GM12878 (cell line): ENCODE results near the gene NGF. TPM values are rescaled to one million over a fixed set of nuclear protein-coding genes. Genes with fewer than 3 reads are reported as not detected.

ENCODE experiments used
- ATAC-seq: fragments of 200-7000 bp; cut with Tn5 transposase; 3 replicates; pipeline ENCODE4 v1.9.1; 2020; ENCODE audit warnings: mild to moderate bottlenecking, moderate library complexity
- BruUV-seq: library from RNA; stranded (reverse); fragments of 400-500 nt; replicated peaks from 2 replicates; lab custom pipeline; 2021; lab: Mats Ljungman, UMichigan
- CTCF ChIA-PET: fragments of 300-600 bp; sonication (Branson Sonifier 250); formaldehyde crosslinking; extraction: SDS; loops from one replicate; lab custom pipeline; 2021; ENCODE audit warnings: inconsistent platforms; lab: Yijun Ruan, JAX
- POLR2A ChIA-PET: fragments of 350-600 bp; formaldehyde crosslinking; extraction: SDS; loops from one replicate; lab custom pipeline; 2021; ENCODE audit warnings: inconsistent platforms; lab: Charles Lee
- RAD21 ChIA-PET: fragments of 300-600 bp; sonication (Branson Sonifier 250); formaldehyde crosslinking; loops from one replicate; lab custom pipeline; 2023; ENCODE audit warnings: antibody characterized with exemption; ENCODE audit not compliant: unreplicated experiment; lab: Charles Lee
- SMC1A ChIA-PET: fragments of 300-600 bp; sonication (Branson Sonifier 250); formaldehyde crosslinking; loops from one replicate; lab custom pipeline; 2023; ENCODE audit not compliant: unreplicated experiment, uncharacterized antibody; lab: Charles Lee
- DNase-seq: peaks from one replicate; pipeline ENCODE4 v3.0.0-alpha.2; 2011; ENCODE audit warnings: low read depth, low spot score
- FAIRE-seq: peaks from 3 replicates; lab custom pipeline; 2011; peaks lifted over from hg19 to GRCh38; lab: Jason Lieb, UNC
- H2AFZ ChIP-seq: 2 replicates; pipeline ENCODE4 v1.6.0; 2011; ENCODE audit warnings: low read depth, low read length, control low read depth; ENCODE audit not compliant: control insufficient read depth
- H3K27ac ChIP-seq: 2 replicates; pipeline ENCODE4 v1.5.1; 2011; ENCODE audit warnings: control low read depth; ENCODE audit not compliant: control insufficient read depth, insufficient read depth
- H3K27me3 ChIP-seq, 2 experiments: replicated peaks in 1 of 2; 2 replicates each; pipeline versions ENCODE4 v1.6.0 to v1.6.1; 2011; ENCODE audit warnings: low read length in 1 of 2; ENCODE audit not compliant: control insufficient read depth in 2 of 2, insufficient read depth in 2 of 2
- H3K36me3 ChIP-seq, 2 experiments: 2 replicates each; pipeline ENCODE4 v1.5.1; 2011; ENCODE audit warnings: low read length in 1 of 2; ENCODE audit not compliant: control insufficient read depth in 2 of 2, insufficient read depth in 2 of 2
- H3K4me1 ChIP-seq: 2 replicates; pipeline ENCODE4 v1.6.1; 2011; ENCODE audit warnings: mild to moderate bottlenecking, low read length, moderate library complexity, mixed read lengths; ENCODE audit not compliant: control insufficient read depth, insufficient read depth
- H3K4me2 ChIP-seq: 2 replicates; pipeline ENCODE4 v1.6.0; 2011; ENCODE audit warnings: control low read depth; ENCODE audit not compliant: control insufficient read depth, insufficient read depth
- H3K4me3 ChIP-seq: fragments of 200-600 bp; sonication (generic); 2 replicates; pipeline ENCODE4 v1.5.1; 2016
- H3K79me2 ChIP-seq: 2 replicates; pipeline ENCODE4 v1.6.0; 2011; ENCODE audit warnings: low read length; ENCODE audit not compliant: control insufficient read depth, insufficient read depth
- H3K9ac ChIP-seq: 2 replicates; pipeline ENCODE4 v1.8.0; 2011; ENCODE audit warnings: low read length, control low read depth, mixed read lengths; ENCODE audit not compliant: control insufficient read depth, insufficient read depth
- H3K9me3 ChIP-seq: replicated peaks from 3 replicates; pipeline ENCODE4 v1.5.1; 2011; ENCODE audit warnings: mild to moderate bottlenecking, low read length; ENCODE audit not compliant: control insufficient read depth, insufficient read depth
- H4K20me1 ChIP-seq: 2 replicates; pipeline ENCODE4 v1.6.0; 2011; ENCODE audit not compliant: control insufficient read depth, insufficient read depth
- BCLAF1 ChIP-seq: fragments of 450-650 bp; IDR thresholded peaks from 2 replicates; pipeline ENCODE4 v1.6.1; 2017; ENCODE audit warnings: antibody characterized with exemption, mild to moderate bottlenecking, moderate library complexity
- GABPA ChIP-seq: IDR thresholded peaks from 2 replicates; pipeline ENCODE4 v1.6.1; 2014; ENCODE audit warnings: antibody characterized with exemption, low read depth, mild to moderate bottlenecking, inconsistent platforms
- HCFC1 ChIP-seq: fragments of 150-350 bp; IDR thresholded peaks from 2 replicates; pipeline ENCODE4 v1.6.1; 2014; ENCODE audit warnings: low read length
- KDM1A ChIP-seq: fragments of 200-600 bp; sonication (generic); IDR thresholded peaks from 2 replicates; pipeline ENCODE4 v1.6.1; 2016; ENCODE audit warnings: borderline replicate concordance
- KLF5 ChIP-seq: fragments of 450-650 bp; IDR thresholded peaks from 2 replicates; pipeline ENCODE4 v1.6.1; 2014; ENCODE audit warnings: mild to moderate bottlenecking; ENCODE audit not compliant: partially characterized antibody
- MEF2B ChIP-seq: fragments of 450-650 bp; IDR thresholded peaks from 2 replicates; pipeline ENCODE4 v1.6.1; 2018; ENCODE audit warnings: mild to moderate bottlenecking, moderate library complexity; ENCODE audit not compliant: partially characterized antibody, poor library complexity, severe bottlenecking
- MTA3 ChIP-seq: IDR thresholded peaks from 2 replicates; pipeline ENCODE4 v1.6.1; 2012; ENCODE audit warnings: low read length, inconsistent platforms, borderline replicate concordance
- MYC ChIP-seq: IDR thresholded peaks from 2 replicates; pipeline ENCODE4 v1.6.1; 2011; ENCODE audit warnings: mild to moderate bottlenecking, low read length, moderate library complexity, inconsistent platforms; ENCODE audit not compliant: insufficient read depth, insufficient replicate concordance, insufficient read length, severe bottlenecking
- NBN ChIP-seq: fragments of 450-650 bp; IDR thresholded peaks from 2 replicates; pipeline ENCODE4 v1.6.1; 2016
- NKRF ChIP-seq: fragments of 450-650 bp; conservative IDR thresholded peaks from 2 replicates; pipeline ENCODE4 v1.6.1; 2017; ENCODE audit warnings: mild to moderate bottlenecking, moderate library complexity
- PAX5 ChIP-seq: IDR thresholded peaks from 2 replicates; pipeline ENCODE4 v1.6.1; 2011; ENCODE audit warnings: low read depth, low read length, borderline replicate concordance
- RAD51 ChIP-seq: fragments of 450-650 bp; IDR thresholded peaks from 2 replicates; pipeline ENCODE4 v1.6.1; 2016; ENCODE audit warnings: moderate library complexity, mild to moderate bottlenecking, inconsistent platforms
- SPI1 ChIP-seq: IDR thresholded peaks from 2 replicates; pipeline ENCODE4 v1.6.1; 2011; ENCODE audit warnings: low read depth, mild to moderate bottlenecking, low read length, moderate library complexity, borderline replicate concordance; ENCODE audit not compliant: insufficient read depth
- SREBF2 ChIP-seq: IDR thresholded peaks from 2 replicates; pipeline ENCODE4 v1.6.1; 2012; ENCODE audit warnings: mild to moderate bottlenecking, low read length
- ZBED1 ChIP-seq: IDR thresholded peaks from 2 replicates; pipeline ENCODE4 v1.6.1; 2016; ENCODE audit warnings: borderline replicate concordance
- ZBTB33 ChIP-seq: fragments of 450-650 bp; IDR thresholded peaks from 2 replicates; pipeline ENCODE4 v1.6.1; 2017; ENCODE audit warnings: mild to moderate bottlenecking
- ZZZ3 ChIP-seq: IDR thresholded peaks from 2 replicates; pipeline ENCODE4 v1.6.1; 2011; ENCODE audit warnings: low read depth; ENCODE audit not compliant: control insufficient read depth, insufficient read length
- WGBS: methylation state at CpG from one replicate; pipeline ENCODE4 v1.1.6; 2016; ENCODE audit warnings: low lambda C conversion rate; ENCODE audit not compliant: insufficient replicate concordance, insufficient coverage; ENCODE audit errors: missing lambda C conversion rate; 5-methylcytosine and 5-hydroxymethylcytosine counted together
- in situ Hi-C: fragments of 300-500 bp; cut with MboI; formaldehyde crosslinking; loops from 9 replicates; pipeline ENCODE4 v1.14.3; 2018; ENCODE audit warnings: mixed read lengths
- intact Hi-C: fragments of 100-400 bp; cut with micrococcal nuclease; formaldehyde crosslinking; loops from one replicate; pipeline ENCODE4 v1.14.2; 2022; ENCODE audit not compliant: unreplicated experiment
- polyA plus RNA-seq, 11 experiments: library from polyadenylated mRNA; depleted of rRNA in 4 of 11; unstranded in 6 of 11; stranded (reverse) in 5 of 11; fragments of >200 nt; fragmentation: Nextera tagmentation in 4 of 11; fragmentation: Illumina TruSeq in 1 of 11; extraction: Ambion mirVana in 4 of 11; extraction: Trizol in 1 of 11; gene quantifications; 1 replicate in 1 of 11; 2 replicates in 10 of 11; pipeline versions ENCODE4 v1.2.1 to v1.2.3, GENCODE V29; 2011 to 2016; ENCODE audit warnings: inconsistent platforms in 2 of 11, missing spikeins in 2 of 11, low read depth in 1 of 11
- total RNA-seq, 4 experiments: library from RNA; depleted of rRNA in 3 of 4; stranded (reverse); fragments of >200 nt in 3 of 4; fragmentation: Illumina TruSeq in 1 of 4; extraction: Trizol in 1 of 4; gene quantifications; 2 replicates each; pipeline versions ENCODE4 v1.2.1 to v1.2.3, GENCODE V29; 2013 to 2021

The NGF gene
- total and polyA plus RNA-seq, 10 of the 15 experiments (the other 5 are each of a cell fraction or from before 2014, with no cell fraction given), result not detected

GRCh38 chr1:115238336-115239147, 99.5 kb downstream of the NGF start:
- Histone ChIP-seq H3K27ac (no peak overlapping the region), H4K20me1 (no peaks in the 10 kb centered on the region), H3K4me2 (no peak overlapping the region), H3K27me3 (peaks cover 0 to 2% of the 10 kb centered on the region in 2 experiments; a peak in 1 of 4 replicates), H3K9ac (no peak overlapping the region), H3K4me1 (no peaks in the 10 kb centered on the region), H3K4me3 (no peak overlapping the region), H2AFZ (no peak overlapping the region), H3K79me2 (no peaks in the 10 kb centered on the region), H3K9me3 (no peaks in the 10 kb centered on the region), H3K36me3 (no peaks in the 10 kb centered on the region)
- ATAC-seq (no peak), DNase-seq (no peak), FAIRE-seq (no peak)
- no peak for TF ChIP-seq PAX5
- TF ChIP-seq GABPA, result no peak
- no peak for TF ChIP-seq ZBED1
- TF ChIP-seq BCLAF1, result no peak
- TF ChIP-seq MYC, result no peak
- no peak for TF ChIP-seq RAD51
- TF ChIP-seq KDM1A, result no peak
- no peak for TF ChIP-seq MTA3
- no peak for TF ChIP-seq NKRF
- no peak for TF ChIP-seq HCFC1
- TF ChIP-seq SPI1, result no peak
- no peak for TF ChIP-seq SREBF2
- no peak for TF ChIP-seq NBN
- TF ChIP-seq MEF2B, result no peak
- no peak for TF ChIP-seq KLF5
- no peak for TF ChIP-seq ZZZ3
- no peak for TF ChIP-seq ZBTB33
- SMC1A ChIA-PET, result no interaction called here
- POLR2A ChIA-PET, result no interaction called here
- RAD21 ChIA-PET, result no interaction called here
- intact Hi-C loops (no loop called here), in situ Hi-C loops (no loop called here)
- 47% methylated on average over 5 of the region's 5 CpGs for WGBS
- no TSS peak for BruUV-seq
- CTCF ChIA-PET, result no interaction called here
